SK-N-SH treated with all-trans-retinoic acid at 6 μM for 48 hours (cell line): ENCODE results near the gene ETS1.

Source experiments
- ATAC-seq: fragments of 200-7000 bp; cut with Tn5 transposase; 3 replicates; pipeline ENCODE4 v1.9.1; 2020; ENCODE audit warnings: mild to moderate bottlenecking, moderate library complexity
- ARNTL ChIP-seq: fragments of 450-650 bp; formaldehyde crosslinking; IDR thresholded peaks from 2 replicates; pipeline ENCODE4 v1.5.0; 2020; ENCODE audit warnings: low read depth, mild to moderate bottlenecking, moderate library complexity, borderline replicate concordance
- BACH2 ChIP-seq: fragments of 250-450 bp; sonication (Bioruptor Pico); IDR thresholded peaks from 2 replicates; pipeline ENCODE4 v1.9.0; 2021; ENCODE audit warnings: mild to moderate bottlenecking, borderline replicate concordance
- CSDC2 ChIP-seq: fragments of 250-450 bp; sonication (Bioruptor Pico); IDR thresholded peaks from 2 replicates; pipeline ENCODE4 v1.5.0; 2020; ENCODE audit warnings: mild to moderate bottlenecking, moderate library complexity
- ESRRG ChIP-seq: fragments of 250-450 bp; sonication (Bioruptor Pico); IDR thresholded peaks from 2 replicates; pipeline ENCODE4 v1.6.1; 2021; ENCODE audit warnings: mild to moderate bottlenecking
- ISL1 ChIP-seq: fragments of 250-450 bp; sonication (Bioruptor Pico); IDR thresholded peaks from 2 replicates; pipeline ENCODE4 v2.1.2; 2022; ENCODE audit warnings: mild to moderate bottlenecking, moderate library complexity
- OSR1 ChIP-seq: fragments of 250-450 bp; sonication (Bioruptor Pico); IDR thresholded peaks from 2 replicates; pipeline ENCODE4 v1.8.0; 2022; ENCODE audit warnings: moderate library complexity, mild to moderate bottlenecking, inconsistent platforms
- PPARA ChIP-seq: fragments of 250-450 bp; sonication (Bioruptor Pico); IDR thresholded peaks from 2 replicates; pipeline ENCODE4 v1.5.0; 2020; ENCODE audit warnings: mild to moderate bottlenecking, borderline replicate concordance
- SNAI2 ChIP-seq: fragments of 250-450 bp; sonication (Bioruptor Pico); IDR thresholded peaks from 2 replicates; pipeline ENCODE4 v1.5.0; 2020; ENCODE audit warnings: mild to moderate bottlenecking, moderate library complexity
- TCF4 ChIP-seq: fragments of 250-450 bp; sonication (Bioruptor Pico); IDR thresholded peaks from 2 replicates; pipeline ENCODE4 v1.8.0; 2021; ENCODE audit warnings: mild to moderate bottlenecking, moderate library complexity, borderline replicate concordance
- ZC3H10 ChIP-seq: fragments of 250-450 bp; sonication (Bioruptor Pico); IDR thresholded peaks from 2 replicates; pipeline ENCODE4 v1.5.1; 2021; ENCODE audit warnings: mild to moderate bottlenecking, moderate library complexity
- ZNF565 ChIP-seq: fragments of 450-650 bp; formaldehyde crosslinking; conservative IDR thresholded peaks from 2 replicates; pipeline ENCODE4 v1.5.0; 2020; ENCODE audit warnings: low read depth, mild to moderate bottlenecking, moderate library complexity
- ZNF70 ChIP-seq: fragments of 450-650 bp; formaldehyde crosslinking; IDR thresholded peaks from 2 replicates; pipeline ENCODE4 v1.5.0; 2020; ENCODE audit warnings: mild to moderate bottlenecking, moderate library complexity
- TF ChIP-seq, protein P1 (sequence below): fragments of 250-450 bp; sonication (Bioruptor Pico); IDR thresholded peaks from 2 replicates; pipeline ENCODE4 v1.8.0; 2021; ENCODE audit warnings: low read depth, mild to moderate bottlenecking, moderate library complexity, borderline replicate concordance
- TF ChIP-seq, protein P2 (sequence below): fragments of 250-450 bp; sonication (Bioruptor Pico); IDR thresholded peaks from 2 replicates; pipeline ENCODE4 v1.8.0; 2020; ENCODE audit warnings: mild to moderate bottlenecking, moderate library complexity, borderline replicate concordance
- TF ChIP-seq, protein P3 (sequence below): fragments of 250-450 bp; sonication (Bioruptor Pico); IDR thresholded peaks from 2 replicates; pipeline ENCODE4 v1.5.1; 2021; ENCODE audit warnings: mild to moderate bottlenecking, moderate library complexity
- TF ChIP-seq, protein P4 (sequence below): fragments of 250-450 bp; sonication (Bioruptor Pico); IDR thresholded peaks from 2 replicates; pipeline ENCODE4 v1.5.1; 2020; ENCODE audit warnings: low read depth, mild to moderate bottlenecking, moderate library complexity

Gene ETS1

DNA sequence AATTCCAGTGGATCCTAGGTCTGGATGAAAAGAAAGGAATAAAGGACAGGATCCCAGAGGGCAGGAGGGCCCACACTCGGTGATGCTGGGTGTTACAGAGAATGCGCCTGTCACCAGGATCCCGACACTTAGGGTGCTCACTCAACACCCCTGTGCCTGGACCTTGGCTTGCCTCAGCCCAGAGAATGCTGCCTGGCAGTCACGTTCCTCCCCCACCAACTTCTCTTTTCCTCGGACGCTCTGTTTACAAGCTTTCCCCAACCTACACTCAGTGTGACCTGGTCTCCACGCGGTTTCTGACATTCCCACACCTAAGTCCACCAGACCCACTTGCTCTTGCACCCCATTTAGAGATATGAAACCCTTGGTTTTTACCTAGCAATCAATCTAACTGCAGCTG, 38.0 kb upstream of the ETS1 start:
- no peak for TF ChIP-seq ARNTL (CRISPR knock-in tag)
- TF ChIP-seq, protein P1, sequence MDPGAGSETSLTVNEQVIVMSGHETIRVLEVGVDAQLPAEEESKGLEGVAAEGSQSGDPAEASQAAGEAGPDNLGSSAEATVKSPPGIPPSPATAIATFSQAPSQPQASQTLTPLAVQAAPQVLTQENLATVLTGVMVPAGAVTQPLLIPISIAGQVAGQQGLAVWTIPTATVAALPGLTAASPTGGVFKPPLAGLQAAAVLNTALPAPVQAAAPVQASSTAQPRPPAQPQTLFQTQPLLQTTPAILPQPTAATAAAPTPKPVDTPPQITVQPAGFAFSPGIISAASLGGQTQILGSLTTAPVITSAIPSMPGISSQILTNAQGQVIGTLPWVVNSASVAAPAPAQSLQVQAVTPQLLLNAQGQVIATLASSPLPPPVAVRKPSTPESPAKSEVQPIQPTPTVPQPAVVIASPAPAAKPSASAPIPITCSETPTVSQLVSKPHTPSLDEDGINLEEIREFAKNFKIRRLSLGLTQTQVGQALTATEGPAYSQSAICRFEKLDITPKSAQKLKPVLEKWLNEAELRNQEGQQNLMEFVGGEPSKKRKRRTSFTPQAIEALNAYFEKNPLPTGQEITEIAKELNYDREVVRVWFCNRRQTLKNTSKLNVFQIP (CRISPR knock-in tag), result no peak
- no peak for TF ChIP-seq CSDC2 (CRISPR knock-in tag)
- TF ChIP-seq SNAI2 (CRISPR knock-in tag), result no peak
- no peak for TF ChIP-seq BACH2 (CRISPR knock-in tag)
- TF ChIP-seq, protein P2, sequence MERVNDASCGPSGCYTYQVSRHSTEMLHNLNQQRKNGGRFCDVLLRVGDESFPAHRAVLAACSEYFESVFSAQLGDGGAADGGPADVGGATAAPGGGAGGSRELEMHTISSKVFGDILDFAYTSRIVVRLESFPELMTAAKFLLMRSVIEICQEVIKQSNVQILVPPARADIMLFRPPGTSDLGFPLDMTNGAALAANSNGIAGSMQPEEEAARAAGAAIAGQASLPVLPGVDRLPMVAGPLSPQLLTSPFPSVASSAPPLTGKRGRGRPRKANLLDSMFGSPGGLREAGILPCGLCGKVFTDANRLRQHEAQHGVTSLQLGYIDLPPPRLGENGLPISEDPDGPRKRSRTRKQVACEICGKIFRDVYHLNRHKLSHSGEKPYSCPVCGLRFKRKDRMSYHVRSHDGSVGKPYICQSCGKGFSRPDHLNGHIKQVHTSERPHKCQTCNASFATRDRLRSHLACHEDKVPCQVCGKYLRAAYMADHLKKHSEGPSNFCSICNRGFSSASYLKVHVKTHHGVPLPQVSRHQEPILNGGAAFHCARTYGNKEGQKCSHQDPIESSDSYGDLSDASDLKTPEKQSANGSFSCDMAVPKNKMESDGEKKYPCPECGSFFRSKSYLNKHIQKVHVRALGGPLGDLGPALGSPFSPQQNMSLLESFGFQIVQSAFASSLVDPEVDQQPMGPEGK (CRISPR knock-in tag), result no peak
- no peak for TF ChIP-seq ZNF70 (CRISPR knock-in tag)
- TF ChIP-seq ZC3H10 (CRISPR knock-in tag), result no peak
- TF ChIP-seq, protein P3, sequence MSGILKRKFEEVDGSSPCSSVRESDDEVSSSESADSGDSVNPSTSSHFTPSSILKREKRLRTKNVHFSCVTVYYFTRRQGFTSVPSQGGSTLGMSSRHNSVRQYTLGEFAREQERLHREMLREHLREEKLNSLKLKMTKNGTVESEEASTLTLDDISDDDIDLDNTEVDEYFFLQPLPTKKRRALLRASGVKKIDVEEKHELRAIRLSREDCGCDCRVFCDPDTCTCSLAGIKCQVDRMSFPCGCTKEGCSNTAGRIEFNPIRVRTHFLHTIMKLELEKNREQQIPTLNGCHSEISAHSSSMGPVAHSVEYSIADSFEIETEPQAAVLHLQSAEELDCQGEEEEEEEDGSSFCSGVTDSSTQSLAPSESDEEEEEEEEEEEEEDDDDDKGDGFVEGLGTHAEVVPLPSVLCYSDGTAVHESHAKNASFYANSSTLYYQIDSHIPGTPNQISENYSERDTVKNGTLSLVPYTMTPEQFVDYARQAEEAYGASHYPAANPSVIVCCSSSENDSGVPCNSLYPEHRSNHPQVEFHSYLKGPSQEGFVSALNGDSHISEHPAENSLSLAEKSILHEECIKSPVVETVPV (CRISPR knock-in tag), result no peak
- no peak for ATAC-seq

DNA sequence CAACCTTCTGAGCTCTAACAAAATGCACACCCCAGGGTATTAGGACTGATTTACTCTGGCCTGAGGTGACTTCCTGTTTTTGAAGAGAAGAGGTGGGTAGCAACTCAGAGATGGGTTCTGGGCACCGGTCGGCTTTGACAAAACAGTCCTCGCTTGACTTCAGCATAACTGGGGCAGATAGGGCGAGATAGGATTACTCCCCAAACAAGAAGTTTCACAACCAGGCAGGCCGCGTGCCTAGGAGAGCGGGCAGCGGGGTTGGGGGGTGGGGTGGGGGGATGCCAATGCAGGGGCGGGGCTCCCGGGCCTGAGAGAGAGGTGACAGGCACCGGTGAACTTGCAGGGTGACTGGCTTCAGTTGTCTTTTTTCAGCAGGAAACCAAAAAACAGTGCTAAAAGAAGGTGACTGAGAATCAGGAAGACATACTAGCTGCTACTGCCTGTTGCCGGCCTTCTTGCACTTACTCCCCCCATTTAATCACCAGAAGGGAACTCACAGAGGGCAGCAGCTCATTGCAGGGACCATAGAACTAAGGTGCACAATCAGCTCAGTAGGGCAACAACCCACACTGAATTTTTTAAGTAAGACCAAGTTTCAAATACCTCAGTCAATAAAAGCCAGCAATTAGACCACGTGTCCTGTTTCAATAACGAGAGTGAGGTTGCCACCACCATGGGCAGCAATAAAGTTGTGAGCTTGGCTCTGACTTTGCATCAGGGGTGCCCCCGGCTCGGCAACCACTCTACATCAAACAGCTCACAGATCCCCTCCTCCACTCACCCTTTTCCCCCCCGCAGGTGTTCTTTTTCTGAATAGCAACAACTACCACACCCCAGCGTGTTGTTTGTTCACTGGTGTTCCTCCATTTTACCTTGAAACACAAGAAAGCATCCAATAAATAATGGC, 37.2 kb upstream of the ETS1 start:
- ATAC-seq, result no peak
- no peak for TF ChIP-seq CSDC2 (CRISPR knock-in tag)
- no peak for TF ChIP-seq PPARA
- TF ChIP-seq ESRRG (CRISPR knock-in tag), result no peak
- TF ChIP-seq ZNF565, result no peak
- no peak for TF ChIP-seq ISL1 (CRISPR knock-in tag)
- TF ChIP-seq ZNF70 (CRISPR knock-in tag), result no peak
- TF ChIP-seq, protein P3 (CRISPR knock-in tag), result no peak
- TF ChIP-seq BACH2 (CRISPR knock-in tag), result no peak
- TF ChIP-seq, protein P2 (CRISPR knock-in tag), result no peak
- no peak for TF ChIP-seq SNAI2 (CRISPR knock-in tag)
- TF ChIP-seq OSR1 (CRISPR knock-in tag), result no peak
- TF ChIP-seq, protein P4, sequence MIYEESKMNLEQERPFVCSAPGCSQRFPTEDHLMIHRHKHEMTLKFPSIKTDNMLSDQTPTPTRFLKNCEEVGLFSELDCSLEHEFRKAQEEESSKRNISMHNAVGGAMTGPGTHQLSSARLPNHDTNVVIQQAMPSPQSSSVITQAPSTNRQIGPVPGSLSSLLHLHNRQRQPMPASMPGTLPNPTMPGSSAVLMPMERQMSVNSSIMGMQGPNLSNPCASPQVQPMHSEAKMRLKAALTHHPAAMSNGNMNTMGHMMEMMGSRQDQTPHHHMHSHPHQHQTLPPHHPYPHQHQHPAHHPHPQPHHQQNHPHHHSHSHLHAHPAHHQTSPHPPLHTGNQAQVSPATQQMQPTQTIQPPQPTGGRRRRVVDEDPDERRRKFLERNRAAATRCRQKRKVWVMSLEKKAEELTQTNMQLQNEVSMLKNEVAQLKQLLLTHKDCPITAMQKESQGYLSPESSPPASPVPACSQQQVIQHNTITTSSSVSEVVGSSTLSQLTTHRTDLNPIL, result no peak
- TF ChIP-seq, protein P1 (CRISPR knock-in tag), result no peak
- TF ChIP-seq TCF4 (CRISPR knock-in tag), result no peak
